Stimulated activated naive CD4-positive, alpha-beta T cell treated with Interleukin-2 at 50 U/mL for 16 hours (primary cell): ENCODE data around the gene KIF6.

Experiments used
- DNase-seq: peaks from one replicate; lab custom pipeline; 2025; lab: John Stamatoyannopoulos, UW

Gene KIF6

DNA sequence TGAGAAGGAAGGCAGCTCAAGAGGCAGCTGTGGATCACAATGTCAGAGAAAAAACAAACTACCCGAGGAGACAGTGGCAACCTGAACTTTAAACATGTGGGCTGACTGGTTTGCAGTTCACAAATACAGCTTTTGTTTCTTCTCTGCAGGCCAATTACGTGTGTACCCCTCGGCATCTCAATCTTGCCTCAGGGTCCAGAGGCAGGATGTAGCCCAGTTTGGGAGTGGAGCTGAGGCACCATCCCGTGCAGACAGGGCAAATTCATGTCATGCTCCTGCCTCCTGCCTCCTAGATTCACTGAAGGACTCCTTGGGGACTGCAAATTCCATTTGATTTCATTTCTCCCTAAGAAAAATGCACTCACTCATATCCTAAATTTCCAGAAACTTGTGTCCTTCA lies 308.5 kb downstream of the KIF6 start:
- DNase-seq = no peak

DNA sequence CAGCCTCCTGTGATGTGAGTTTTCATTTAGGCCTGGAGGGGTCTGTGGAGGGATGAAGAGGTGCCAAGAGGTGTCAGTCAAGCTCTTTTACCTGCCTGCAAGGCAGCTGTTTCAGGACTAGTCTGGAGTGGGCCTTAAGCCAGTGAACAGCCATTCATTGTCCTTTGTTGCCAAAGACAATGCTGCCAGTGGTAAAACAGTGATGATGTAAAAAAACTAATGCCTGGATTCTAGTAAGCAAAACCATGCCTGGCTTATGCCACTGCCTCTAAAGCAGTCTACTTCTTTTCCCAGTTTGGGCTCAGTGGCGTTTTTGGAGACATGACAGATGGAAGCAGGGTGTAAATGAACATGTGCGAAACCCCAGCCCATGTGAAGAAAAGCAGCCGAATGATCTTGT lies 309.2 kb downstream of the KIF6 start:
- no peak for DNase-seq

DNA sequence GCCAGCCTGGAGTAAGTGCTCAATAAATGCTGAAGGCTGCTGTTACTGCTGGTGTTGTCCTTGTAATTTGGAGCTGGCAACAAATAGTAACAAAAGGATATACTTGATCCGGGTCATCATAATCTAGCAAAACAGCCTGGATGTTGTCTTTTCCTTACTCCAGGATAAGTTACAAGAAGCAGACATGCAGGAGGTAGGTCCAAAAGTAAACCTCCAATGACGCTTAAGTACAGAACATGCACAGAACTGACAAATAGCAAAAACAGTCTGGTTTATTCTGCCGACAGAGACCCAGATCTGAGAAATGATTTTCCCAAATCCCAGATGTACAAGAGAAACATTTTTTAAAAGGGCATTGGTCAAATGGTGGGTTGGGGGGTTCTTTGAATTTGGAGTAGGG lies 309.7 kb downstream of the KIF6 start:
- no peak for DNase-seq

GRCh38 chr6:39411465-39411864 lies 313.7 kb downstream of the KIF6 start:
- no peak for DNase-seq

GRCh38 chr6:39411001-39411400 lies 314.2 kb downstream of the KIF6 start:
- no peak for DNase-seq

DNA sequence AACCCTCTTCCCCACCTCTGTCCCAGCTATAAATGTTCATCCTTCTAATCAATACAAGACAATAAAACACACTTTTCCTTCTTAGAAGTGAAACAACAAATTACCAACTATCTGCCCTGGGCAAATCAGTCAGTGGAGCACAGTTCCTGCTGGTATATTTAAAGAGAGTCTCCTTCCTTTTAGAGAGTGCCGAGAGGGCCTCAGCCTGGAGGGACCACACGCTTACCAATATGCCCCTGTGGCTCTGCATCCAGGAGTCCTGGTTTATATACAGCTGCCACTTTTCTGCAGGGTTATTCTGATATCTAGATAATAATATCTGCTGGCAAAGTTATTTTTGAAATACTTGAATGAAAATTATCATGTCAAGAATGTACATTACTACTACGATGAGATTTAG lies 315.3 kb downstream of the KIF6 start:
- DNase-seq = no peak

DNA sequence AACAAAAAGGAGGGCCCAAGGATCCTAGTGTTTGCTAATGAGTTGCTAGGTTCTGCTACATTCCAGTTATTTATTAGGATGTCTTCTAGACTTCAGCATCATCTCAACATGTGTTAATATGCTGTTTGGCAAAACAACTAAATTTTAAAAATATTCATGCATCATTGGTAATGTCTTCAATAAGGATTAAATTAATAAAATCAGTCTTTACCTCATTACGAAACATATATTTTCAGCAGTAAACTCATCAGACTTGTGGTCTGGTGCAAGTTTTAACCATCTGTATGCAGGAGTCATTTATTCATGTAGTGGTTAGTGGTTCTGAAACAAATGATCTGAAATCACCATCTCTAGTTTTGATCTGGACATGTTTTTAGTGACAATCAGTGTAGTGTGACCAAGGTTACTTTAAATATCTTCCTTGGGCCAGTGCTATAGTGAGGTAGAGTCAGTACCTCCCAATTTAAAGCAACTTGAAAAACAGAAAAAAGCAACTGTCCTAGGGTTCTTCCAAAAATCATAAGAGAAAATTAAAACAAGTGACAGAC lies 317.7 kb downstream of the KIF6 start:
- no peak for DNase-seq

- no peak for DNase-seq
Observed at GRCh38 chr6:39404312-39404711, 320.9 kb downstream of the KIF6 start.

DNA sequence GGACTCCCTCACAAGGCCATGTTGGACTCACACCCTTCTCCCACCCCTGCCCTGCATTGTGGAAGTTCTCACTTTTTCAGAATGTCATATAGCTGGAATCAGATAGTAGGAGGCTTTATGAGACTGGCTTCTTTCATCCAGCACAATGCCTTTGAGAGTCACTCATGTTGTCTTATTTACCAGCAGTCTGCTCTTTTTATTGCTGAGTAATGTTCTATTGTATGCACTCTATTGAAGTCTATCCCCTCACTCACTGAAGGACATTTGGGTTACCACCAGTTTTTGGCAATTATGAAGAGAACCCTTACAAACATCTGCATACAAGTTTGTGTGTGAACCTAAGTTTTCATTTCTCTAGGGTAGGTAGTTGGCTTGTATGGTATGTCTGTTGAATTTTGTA lies 321.9 kb downstream of the KIF6 start:
- no peak for DNase-seq

- no peak for DNase-seq
Observed at GRCh38 chr6:39402239-39402751, 322.9 kb downstream of the KIF6 start.

DNA sequence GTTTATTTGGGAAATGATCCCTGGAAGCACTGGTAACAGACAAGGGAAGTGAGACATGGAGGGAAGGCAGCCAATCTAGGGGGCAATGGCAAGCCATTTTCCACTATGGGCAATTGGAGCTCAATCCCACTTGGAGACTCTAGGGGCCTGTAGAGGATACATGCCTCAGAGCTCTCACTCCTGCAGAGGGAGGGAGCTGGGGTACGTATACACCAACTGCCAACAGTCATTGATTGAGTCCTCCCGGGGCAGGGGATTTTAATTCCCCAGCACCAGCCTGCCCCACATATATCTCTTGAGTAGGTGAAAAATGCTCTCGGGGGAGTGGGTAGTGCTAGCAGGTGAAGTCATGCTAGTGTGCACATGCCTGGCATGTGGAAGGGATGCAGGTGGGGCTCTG lies 323.8 kb downstream of the KIF6 start:
- DNase-seq = no peak

DNA sequence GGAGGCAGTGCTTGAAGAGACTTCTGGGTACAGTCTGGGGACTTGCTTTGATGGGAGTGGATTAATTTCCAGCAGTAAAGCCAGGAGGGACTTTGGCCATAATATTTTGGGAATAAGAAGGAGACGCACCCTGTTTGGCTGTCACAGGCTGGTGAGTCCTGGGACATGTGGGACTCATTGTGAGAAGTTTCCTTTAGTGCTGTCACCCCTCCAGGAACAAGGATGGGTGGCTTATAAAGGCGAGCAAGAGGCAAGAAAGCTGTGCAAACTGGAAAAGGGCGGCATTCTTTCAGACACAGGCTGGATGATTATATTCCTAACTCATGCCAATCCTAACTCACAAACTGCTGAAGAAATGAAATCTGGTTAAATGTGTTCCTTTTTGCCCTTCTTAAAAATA lies 325.2 kb downstream of the KIF6 start:
- DNase-seq = no peak

- DNase-seq = no peak
Observed at GRCh38 chr6:39396854-39397253, 328.4 kb downstream of the KIF6 start.

DNA sequence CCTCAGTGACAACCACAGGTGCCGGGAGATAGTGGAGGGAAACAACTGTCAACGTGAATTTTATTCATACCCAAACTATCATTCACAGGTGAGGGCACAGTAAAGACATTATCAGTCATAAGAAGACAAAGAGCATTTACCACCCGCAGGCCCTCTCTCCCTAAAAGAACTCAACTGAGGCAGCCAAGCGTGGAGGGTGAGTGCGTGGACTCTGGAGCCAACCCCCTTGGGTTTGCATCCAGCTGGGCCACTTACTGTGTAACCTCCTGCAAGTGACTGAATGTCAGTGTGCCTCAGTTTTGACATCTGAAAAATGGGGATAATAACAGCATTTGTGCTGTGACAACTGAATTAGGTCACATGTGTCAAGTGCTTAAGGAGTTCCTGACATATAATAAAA lies 332.1 kb downstream of the KIF6 start:
- DNase-seq = no peak

- no peak for DNase-seq
Observed at GRCh38 chr6:39391182-39391581, 334.0 kb downstream of the KIF6 start.

DNA sequence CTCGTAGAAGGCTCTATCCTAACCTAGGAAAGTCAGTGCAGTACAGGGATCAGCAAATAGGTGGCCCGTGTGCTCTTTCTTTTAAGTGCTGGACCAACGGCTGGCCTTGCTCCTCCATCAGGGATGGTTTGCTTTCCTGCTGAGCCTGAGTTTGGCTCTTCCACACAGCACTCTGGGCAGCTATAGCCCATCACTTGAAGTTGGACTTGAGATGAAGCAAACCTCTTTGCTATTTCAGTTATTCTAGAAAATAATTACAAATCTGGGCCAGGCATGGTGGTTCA lies 335.8 kb downstream of the KIF6 start:
- DNase-seq = no peak

- DNase-seq = no peak
Observed at GRCh38 chr6:39388606-39389483, 336.4 kb downstream of the KIF6 start.

DNA sequence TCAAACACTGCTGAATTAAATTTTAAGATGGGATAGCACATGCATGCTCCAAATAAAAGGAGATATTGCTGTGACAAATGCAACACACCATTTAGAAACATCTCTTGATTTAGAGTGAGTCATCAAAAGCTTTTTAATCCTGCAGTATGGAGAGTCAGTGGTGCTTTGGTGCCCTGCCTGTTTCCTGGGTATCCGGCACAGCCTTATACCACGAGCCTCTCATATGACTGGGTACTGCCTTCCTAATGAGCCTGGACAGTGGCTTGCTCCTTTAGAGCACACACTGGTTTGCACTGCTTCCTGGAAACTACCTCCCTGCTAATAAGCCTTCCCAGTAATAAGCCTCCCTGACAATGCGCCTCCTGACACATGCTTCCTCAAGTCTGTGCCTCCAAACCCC lies 337.4 kb downstream of the KIF6 start:
- no peak for DNase-seq

- no peak for DNase-seq
Observed at GRCh38 chr6:39386487-39386886, 338.7 kb downstream of the KIF6 start.

GRCh38 chr6:39381550-39382140 lies 343.6 kb downstream of the KIF6 start:
- no peak for DNase-seq

- no peak for DNase-seq
Observed at GRCh38 chr6:39380837-39381549, 344.2 kb downstream of the KIF6 start.

DNA sequence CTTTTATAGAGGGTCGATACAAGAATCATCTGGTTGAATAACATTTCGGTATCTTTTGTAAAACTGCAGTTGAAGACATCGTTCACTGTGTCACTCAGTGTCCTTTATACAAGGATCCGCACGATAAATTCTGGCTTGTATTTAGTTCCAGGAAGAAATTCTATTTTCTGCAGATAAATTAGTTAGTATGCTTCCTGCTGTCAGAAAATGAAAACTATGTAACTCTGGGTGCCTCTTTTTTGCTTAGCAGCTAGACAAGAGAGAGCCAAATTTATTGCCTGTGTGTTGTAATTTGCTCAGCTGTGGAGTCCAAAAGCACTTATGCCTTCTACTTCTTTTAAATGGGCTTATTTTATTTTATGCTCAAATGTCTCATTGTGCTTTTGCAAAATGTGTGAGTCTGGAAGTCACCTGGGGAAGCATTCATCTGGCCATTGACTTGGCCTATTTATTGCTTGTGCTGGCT lies 346.2 kb downstream of the KIF6 start:
- no peak for DNase-seq
